ENCODE results near the gene ASTN2. TPM values are rescaled to one million over a fixed set of nuclear protein-coding genes. Genes with fewer than 3 reads are reported as not detected.

The ASTN2 gene
- total and polyA plus RNA-seq, 10 of the 15 experiments (the other 5 are each of a cell fraction or from before 2014, with no cell fraction given), result 1.4 to 15.7 (median 7.0) TPM

GRCh38 chr9:116476935-116477381 is 937.9 kb downstream of the ASTN2 start (continued):
- TF ChIP-seq ZNF592 (IDR thresholded peaks at IDR 0.05) (no peak), ATF2 (IDR thresholded peaks at IDR 0.05; ENCODE audit: low read length) (no peak), SP1 (IDR thresholded peaks at IDR 0.05; ENCODE audit: low read depth, low read length) (no peak), FOS (IDR thresholded peaks at IDR 0.05; ENCODE audit: borderline replicate concordance, extremely low read depth, insufficient read length) (no peak)

- no peaks in the 10 kb centered on the region for H3K27me3 ChIP-seq (replicated peaks in 1 of 2; ENCODE audit: control insufficient read depth in 2 of 2, insufficient read depth in 2 of 2, low read length in 1 of 2)
- no peaks in the 10 kb centered on the region for H4K20me1 ChIP-seq (ENCODE audit: control insufficient read depth, insufficient read depth)
- ATAC-seq, result no peak
- ChIA-PET SMC1A (ENCODE audit: uncharacterized antibody, unreplicated experiment) (no interaction called here), CTCF (no interaction called here), POLR2A (no interaction called here), RAD21 (ENCODE audit: unreplicated experiment) (no interaction called here)
- in situ Hi-C loops (cut with MboI), result no loop called here
- FAIRE-seq, result no peak
- H3K4me2 ChIP-seq (ENCODE audit: control insufficient read depth, insufficient read depth), result no peak overlapping the region
- no peaks in the 10 kb centered on the region for H3K36me3 ChIP-seq (ENCODE audit: control insufficient read depth in 2 of 2, insufficient read depth in 2 of 2, low read length in 1 of 2)
- H3K4me1 ChIP-seq (ENCODE audit: control insufficient read depth, insufficient read depth, low read length), result no peaks in the 10 kb centered on the region
- no TSS peak for BruUV-seq (replicated peaks)
- H3K4me3 ChIP-seq, result no peak overlapping the region
- no peak for DNase-seq (ENCODE audit: low read depth, low spot score)
- H2AFZ ChIP-seq (ENCODE audit: control insufficient read depth, low read depth, low read length), result no peak overlapping the region
- intact Hi-C loops (cut with micrococcal nuclease; ENCODE audit: unreplicated experiment), result no loop called here
- no peaks in the 10 kb centered on the region for H3K9me3 ChIP-seq (replicated peaks; ENCODE audit: control insufficient read depth, insufficient read depth, low read length)
- no peak overlapping the region for H3K9ac ChIP-seq (ENCODE audit: control insufficient read depth, insufficient read depth, low read length)
- WGBS (ENCODE audit: insufficient coverage, insufficient replicate concordance, low lambda C conversion rate, missing lambda C conversion rate), result 78% methylated on average over 6 of the region's 6 CpGs
- H3K27ac ChIP-seq (ENCODE audit: control insufficient read depth, insufficient read depth), result no peak overlapping the region
- H3K79me2 ChIP-seq (ENCODE audit: control insufficient read depth, insufficient read depth, low read length), result no peaks in the 10 kb centered on the region
- TF ChIP-seq POLR2AphosphoS2 (IDR thresholded peaks at IDR 0.05; ENCODE audit: low read depth, low read length), result no peak
- TF ChIP-seq SKIL (IDR thresholded peaks at IDR 0.05; ENCODE audit: low read depth, poor library complexity, severe bottlenecking), result no peak
- TF ChIP-seq PAX8 (IDR thresholded peaks at IDR 0.05), result no peak
- no peak for TF ChIP-seq USF2 (IDR thresholded peaks at IDR 0.05; ENCODE audit: borderline replicate concordance, low read depth, low read length)
- no peak for TF ChIP-seq PAX5 (IDR thresholded peaks at IDR 0.05; ENCODE audit: borderline replicate concordance, low read depth, low read length)
- TF ChIP-seq BCL11A (IDR thresholded peaks at IDR 0.05; ENCODE audit: low read depth, low read length), result no peak
- no peak for TF ChIP-seq TARDBP (IDR thresholded peaks at IDR 0.05; ENCODE audit: borderline replicate concordance)
- TF ChIP-seq NR2F1 (conservative IDR thresholded peaks at IDR 0.05), result no peak
- no peak for TF ChIP-seq NR2C1 (IDR thresholded peaks at IDR 0.05)
- TF ChIP-seq EED (IDR thresholded peaks at IDR 0.05; ENCODE audit: low read depth), result no peak
- TF ChIP-seq ZNF207 (IDR thresholded peaks at IDR 0.05; ENCODE audit: borderline replicate concordance), result no peak
Observed at GRCh38 chr9:116476002-116476401, 938.9 kb downstream of the ASTN2 start.
